Breast epithelium (tissue), 3 donors: ENCODE results near the gene KRT79.

Source experiments
- CTCF ChIP-seq, 3 donors: fragments of 450-650 bp; IDR thresholded peaks; one replicate each; pipeline ENCODE4 v1.5.1; 2016 to 2017; ENCODE audit warnings: antibody characterized with exemption in 3 of 3, mild to moderate bottlenecking in 3 of 3, moderate library complexity in 3 of 3
- POLR2A ChIP-seq: fragments of 450-650 bp; IDR thresholded peaks from one replicate; pipeline ENCODE4 v1.6.1; 2016; ENCODE audit warnings: antibody characterized with exemption, mild to moderate bottlenecking, moderate library complexity
- POLR2AphosphoS5 ChIP-seq, 3 donors: sonication (generic); formaldehyde crosslinking; IDR thresholded peaks; one replicate each; pipeline ENCODE4 v1.6.1; 2017; ENCODE audit warnings: antibody characterized with exemption in 3 of 3

- no peak for TF ChIP-seq CTCF (IDR thresholded peaks at IDR 0.05)
- no peak for TF ChIP-seq POLR2A
- TF ChIP-seq POLR2AphosphoS5 (IDR thresholded peaks at IDR 0.05) = no peak
Observed at GRCh38 chr12:52836042-52836466, 1.9 kb upstream of the KRT79 start.
